ENCODE results near the gene OR6S1. TPM values are rescaled to one million over a fixed set of nuclear protein-coding genes. Genes with fewer than 3 reads are reported as not detected.
"Not testable (repeated sequence)": the region's sequence is repeated elsewhere in the genome, so short reads cannot be mapped to it uniquely, and the experiment has no call there.

The OR6S1 gene
- total RNA-seq, 1 donor from 2014 or later, result not detected

GRCh38 chr14:20671597-20672283 is 30.2 kb upstream of the OR6S1 start:
- Histone ChIP-seq H3K4me3 (ENCODE audit: low read depth, low read length) (no peak overlapping the region), H3K36me3 (ENCODE audit: control insufficient read depth, insufficient read depth, low read length) (no peaks in the 10 kb centered on the region), H3K27me3 (ENCODE audit: control insufficient read depth, insufficient read depth, low read length) (peaks cover 7% of the 10 kb centered on the region)
- no peak for DNase-seq (ENCODE audit: low read depth)
- no peak for TF ChIP-seq CTCF (IDR thresholded peaks at IDR 0.05; ENCODE audit: insufficient read depth, low read length, poor library complexity, severe bottlenecking)

GRCh38 chr14:20668969-20669368 is 27.5 kb upstream of the OR6S1 start:
- no peak for DNase-seq (ENCODE audit: low read depth)
- H3K36me3 ChIP-seq (ENCODE audit: control insufficient read depth, insufficient read depth, low read length), result no peaks in the 10 kb centered on the region
- H3K4me3 ChIP-seq (ENCODE audit: low read depth, low read length), result no peak overlapping the region
- peaks cover 2% of the 10 kb centered on the region for H3K27me3 ChIP-seq (ENCODE audit: control insufficient read depth, insufficient read depth, low read length)
- no peak for TF ChIP-seq CTCF (IDR thresholded peaks at IDR 0.05; ENCODE audit: insufficient read depth, low read length, poor library complexity, severe bottlenecking)

GRCh38 chr14:20667957-20668356 is 26.5 kb upstream of the OR6S1 start:
- no peak overlapping the region for H3K4me3 ChIP-seq (ENCODE audit: low read depth, low read length)
- peaks cover 10% of the 10 kb centered on the region for H3K27me3 ChIP-seq (ENCODE audit: control insufficient read depth, insufficient read depth, low read length)
- no peak for TF ChIP-seq CTCF (IDR thresholded peaks at IDR 0.05; ENCODE audit: insufficient read depth, low read length, poor library complexity, severe bottlenecking)
- DNase-seq (ENCODE audit: low read depth), result no peak
- no peaks in the 10 kb centered on the region for H3K36me3 ChIP-seq (ENCODE audit: control insufficient read depth, insufficient read depth, low read length)

- H3K27me3 ChIP-seq (ENCODE audit: control insufficient read depth, insufficient read depth, low read length), result peaks cover 13% of the 10 kb centered on the region
- not testable (repeated sequence) for DNase-seq (ENCODE audit: low read depth); H3K36me3 ChIP-seq (ENCODE audit: control insufficient read depth, insufficient read depth, low read length); H3K4me3 ChIP-seq (ENCODE audit: low read depth, low read length)
Measured at GRCh38 chr14:20666400-20666961, 25.0 kb upstream of the OR6S1 start.

GRCh38 chr14:20662968-20663732 is 21.7 kb upstream of the OR6S1 start:
- DNase-seq (ENCODE audit: low read depth), result no peak
- peaks cover 30% of the 10 kb centered on the region for H3K27me3 ChIP-seq (ENCODE audit: control insufficient read depth, insufficient read depth, low read length)
- H3K36me3 ChIP-seq (ENCODE audit: control insufficient read depth, insufficient read depth, low read length), result no peaks in the 10 kb centered on the region
- peak overlapping the region; percentile 8 for H3K4me3 ChIP-seq (ENCODE audit: low read depth, low read length)
- peak; percentile 38 for TF ChIP-seq CTCF (IDR thresholded peaks at IDR 0.05; ENCODE audit: insufficient read depth, low read length, poor library complexity, severe bottlenecking)

GRCh38 chr14:20661197-20661596 is 19.7 kb upstream of the OR6S1 start:
- H3K36me3 ChIP-seq (ENCODE audit: control insufficient read depth, insufficient read depth, low read length), result no peaks in the 10 kb centered on the region
- no peak overlapping the region for H3K4me3 ChIP-seq (ENCODE audit: low read depth, low read length)
- DNase-seq (ENCODE audit: low read depth), result no peak
- TF ChIP-seq CTCF (IDR thresholded peaks at IDR 0.05; ENCODE audit: insufficient read depth, low read length, poor library complexity, severe bottlenecking), result no peak
- peaks cover 42% of the 10 kb centered on the region for H3K27me3 ChIP-seq (ENCODE audit: control insufficient read depth, insufficient read depth, low read length)

Measured in kidney epithelial cell (primary cell).